ENCODE results near the gene LAMA2. TPM values are rescaled to one million over a fixed set of nuclear protein-coding genes. Genes with fewer than 3 reads are reported as not detected.
A peak's percentile ranks its signal among the peaks of the same experiment; 100 is the strongest.

Gene LAMA2
- total RNA-seq, 1 experiment from 2014 or later, result 3.3 TPM

DNA sequence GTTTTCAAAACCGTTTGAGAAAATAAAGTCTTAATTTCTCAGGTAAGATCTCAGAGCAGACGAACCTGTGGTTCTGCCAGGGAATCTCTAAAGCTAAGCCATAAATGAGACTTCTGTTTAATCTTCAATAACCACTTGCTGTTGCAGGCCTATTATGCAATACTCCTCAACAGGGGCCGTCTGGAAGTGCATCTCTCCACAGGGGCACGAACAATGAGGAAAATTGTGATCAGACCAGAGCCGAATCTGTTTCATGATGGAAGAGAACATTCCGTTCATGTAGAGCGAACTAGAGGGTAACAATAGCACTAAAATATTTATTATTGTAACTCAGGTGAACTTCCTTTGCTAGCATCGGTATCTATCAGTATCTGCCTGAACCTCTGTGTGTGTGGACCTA lies 603.4 kb downstream of the LAMA2 start:
- H3K27ac ChIP-seq, result no peak overlapping the region
- H3K27me3 ChIP-seq (replicated peaks), result no peaks in the 10 kb centered on the region
- no peaks in the 10 kb centered on the region for H3K9me3 ChIP-seq (replicated peaks)
- peaks cover 27% of the 10 kb centered on the region for H3K4me1 ChIP-seq (replicated peaks)
- no peaks in the 10 kb centered on the region for H3K36me3 ChIP-seq
- no peak overlapping the region for H3K4me3 ChIP-seq
- DNase-seq (ENCODE audit: low read depth in 1 of 2, low spot score in 2 of 2), result no peak

DNA sequence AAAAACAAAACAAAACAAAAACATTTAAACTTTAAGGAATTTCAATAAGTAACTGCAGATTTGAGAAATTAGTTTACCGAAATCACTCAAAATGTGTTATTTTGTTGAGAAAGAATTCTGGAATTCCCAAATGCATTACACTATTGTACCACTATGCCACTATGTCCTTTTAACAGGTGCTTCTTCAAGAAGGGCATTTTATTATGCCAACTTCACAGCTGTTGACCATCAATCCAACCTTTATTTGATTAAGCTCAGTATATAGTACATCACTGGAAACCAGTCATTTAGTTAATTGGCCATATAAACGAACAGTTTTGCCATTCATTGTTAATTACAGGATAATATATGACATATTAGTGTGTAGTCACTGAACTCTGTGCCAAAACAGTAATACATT lies 605.4 kb downstream of the LAMA2 start:
- Histone ChIP-seq H3K9me3 (replicated peaks) (no peaks in the 10 kb centered on the region), H3K27ac (no peak overlapping the region), H3K36me3 (no peaks in the 10 kb centered on the region), H3K27me3 (replicated peaks) (no peaks in the 10 kb centered on the region), H3K4me3 (no peak overlapping the region), H3K4me1 (replicated peaks) (peaks cover 37% of the 10 kb centered on the region)
- no peak for DNase-seq (ENCODE audit: low read depth in 1 of 2, low spot score in 2 of 2)

DNA sequence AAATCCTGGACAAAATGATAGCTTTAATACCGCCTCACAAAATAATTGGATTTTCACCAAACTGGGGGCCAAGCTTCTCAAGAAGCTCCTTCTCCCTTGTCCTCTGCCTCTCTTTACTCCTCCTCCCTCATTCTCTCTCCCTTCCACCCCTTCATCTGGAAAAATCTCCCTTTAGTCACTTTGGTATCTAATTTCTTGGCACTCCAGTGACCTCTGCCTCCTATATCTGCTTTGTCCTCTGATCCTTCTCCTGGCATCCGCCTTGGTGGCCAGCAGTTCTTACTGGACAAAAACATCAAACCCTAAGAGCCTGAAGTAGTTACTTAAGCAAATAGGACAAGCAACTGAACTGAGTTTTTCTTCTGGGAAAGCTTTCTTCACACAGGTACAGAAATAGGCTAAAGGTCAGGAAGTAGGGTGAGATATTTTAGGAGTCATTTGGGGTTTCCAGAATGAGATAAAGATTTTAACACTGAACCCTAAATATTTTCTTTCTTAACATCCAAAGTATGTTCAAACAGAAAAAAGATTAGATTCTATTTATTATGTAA lies 606.4 kb downstream of the LAMA2 start:
- H3K27ac ChIP-seq, result peak overlapping the region; percentile 100
- no peaks in the 10 kb centered on the region for H3K9me3 ChIP-seq (replicated peaks)
- H3K4me1 ChIP-seq (replicated peaks), result peaks cover 45% of the 10 kb centered on the region
- H3K27me3 ChIP-seq (replicated peaks), result no peaks in the 10 kb centered on the region
- no peaks in the 10 kb centered on the region for H3K36me3 ChIP-seq
- no peak overlapping the region for H3K4me3 ChIP-seq
- DNase-seq (ENCODE audit: low read depth in 1 of 2, low spot score in 2 of 2), result no peak

DNA sequence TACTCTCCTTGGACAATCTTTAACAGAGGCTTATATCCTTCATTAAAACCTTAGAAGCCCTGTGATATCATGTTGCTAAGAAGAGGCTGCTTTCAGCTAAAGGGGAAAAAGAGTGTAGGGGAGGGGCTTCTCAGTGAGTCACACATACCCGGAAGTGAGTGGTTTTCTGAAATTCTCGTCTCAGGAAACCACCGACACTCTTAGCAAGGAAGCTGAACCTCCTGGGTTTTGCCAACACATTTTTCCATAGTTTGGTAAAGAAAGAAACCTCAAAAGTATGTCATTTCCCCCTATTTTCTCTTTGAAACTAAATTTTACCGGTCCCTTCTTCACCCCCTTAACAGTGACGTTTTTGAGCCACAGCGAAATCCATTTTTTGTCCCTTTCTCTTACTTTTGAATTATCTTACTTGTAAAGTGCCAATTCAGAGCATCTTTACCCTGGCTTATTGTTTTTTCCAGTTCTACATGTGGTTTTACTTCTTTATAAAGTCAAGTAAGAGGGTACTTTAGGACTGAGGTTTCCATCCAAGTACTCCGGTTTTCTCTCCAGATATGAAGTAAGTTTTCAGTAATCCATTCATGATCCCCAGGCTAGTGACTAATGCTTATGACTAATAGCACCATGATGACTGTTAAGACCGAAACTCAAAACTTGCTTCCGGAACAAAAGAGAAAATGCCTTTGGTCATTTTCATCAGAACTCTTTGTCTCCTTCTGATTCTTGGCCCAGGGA lies 607.8 kb downstream of the LAMA2 start:
- peak overlapping the region; percentile 100 for H3K27ac ChIP-seq
- H3K4me1 ChIP-seq (replicated peaks), result peaks cover 45% of the 10 kb centered on the region
- H3K4me3 ChIP-seq, result peak overlapping the region; percentile 30

DNA sequence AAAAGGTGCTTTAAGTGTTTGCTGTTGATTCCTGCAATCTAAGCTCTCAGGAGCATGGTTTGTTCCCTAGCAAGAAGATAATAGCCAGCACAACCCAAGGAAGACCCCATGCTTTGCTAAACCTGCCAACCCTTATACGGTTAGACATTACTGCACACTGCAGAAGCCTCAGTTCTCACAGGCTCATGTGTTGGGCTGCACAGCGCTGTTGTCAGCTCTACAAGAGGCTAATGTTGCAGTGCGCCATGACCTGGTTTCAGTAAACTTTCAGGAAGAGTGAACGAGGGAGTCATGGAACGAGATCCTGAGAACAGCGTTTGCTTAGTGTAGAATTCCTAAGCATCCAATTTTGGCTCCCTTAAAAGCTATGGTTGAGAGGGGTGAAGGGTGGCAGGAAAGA lies 608.5 kb downstream of the LAMA2 start:
- no peaks in the 10 kb centered on the region for H3K36me3 ChIP-seq
- DNase-seq (ENCODE audit: low read depth in 1 of 2, low spot score in 2 of 2), result no peak
- no peak overlapping the region for H3K4me3 ChIP-seq

More for the DNA sequence above, 607.8 kb downstream of the LAMA2 start:
- Histone ChIP-seq H3K27me3 (replicated peaks) (no peaks in the 10 kb centered on the region), H3K9me3 (replicated peaks) (no peaks in the 10 kb centered on the region), H3K36me3 (no peaks in the 10 kb centered on the region)
- DNase-seq (ENCODE audit: low read depth in 1 of 2, low spot score in 2 of 2), result peak; percentile 85 to 96

DNA sequence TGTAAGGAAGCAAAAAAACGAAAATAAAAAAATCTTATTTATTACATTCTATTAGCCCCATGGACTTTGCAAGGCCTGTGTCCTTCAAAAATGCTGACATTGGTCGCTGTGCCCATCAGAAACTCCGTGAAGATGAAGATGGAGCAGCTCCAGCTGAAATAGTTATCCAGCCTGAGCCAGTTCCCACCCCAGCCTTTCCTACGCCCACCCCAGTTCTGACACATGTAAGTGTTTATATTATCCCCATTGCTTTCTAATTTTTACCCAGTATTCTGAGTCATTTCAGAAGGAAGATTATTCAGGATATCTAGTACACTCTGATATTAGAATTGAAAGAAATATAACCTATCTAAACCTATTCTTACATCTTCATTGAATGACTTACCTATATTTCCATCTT lies 609.3 kb downstream of the LAMA2 start:
- H3K4me1 ChIP-seq (replicated peaks), result peaks cover 45% of the 10 kb centered on the region
- no peak overlapping the region for H3K4me3 ChIP-seq
- no peaks in the 10 kb centered on the region for H3K36me3 ChIP-seq
- DNase-seq (ENCODE audit: low read depth in 1 of 2, low spot score in 2 of 2), result no peak
- H3K27ac ChIP-seq, result peak overlapping the region; percentile 100
- no peaks in the 10 kb centered on the region for H3K9me3 ChIP-seq (replicated peaks)
- H3K27me3 ChIP-seq (replicated peaks), result no peaks in the 10 kb centered on the region

More for the DNA sequence above, 608.5 kb downstream of the LAMA2 start:
- no peaks in the 10 kb centered on the region for H3K9me3 ChIP-seq (replicated peaks)
- no peaks in the 10 kb centered on the region for H3K27me3 ChIP-seq (replicated peaks)
- H3K4me1 ChIP-seq (replicated peaks), result peaks cover 45% of the 10 kb centered on the region
- H3K27ac ChIP-seq, result peak overlapping the region; percentile 100

DNA sequence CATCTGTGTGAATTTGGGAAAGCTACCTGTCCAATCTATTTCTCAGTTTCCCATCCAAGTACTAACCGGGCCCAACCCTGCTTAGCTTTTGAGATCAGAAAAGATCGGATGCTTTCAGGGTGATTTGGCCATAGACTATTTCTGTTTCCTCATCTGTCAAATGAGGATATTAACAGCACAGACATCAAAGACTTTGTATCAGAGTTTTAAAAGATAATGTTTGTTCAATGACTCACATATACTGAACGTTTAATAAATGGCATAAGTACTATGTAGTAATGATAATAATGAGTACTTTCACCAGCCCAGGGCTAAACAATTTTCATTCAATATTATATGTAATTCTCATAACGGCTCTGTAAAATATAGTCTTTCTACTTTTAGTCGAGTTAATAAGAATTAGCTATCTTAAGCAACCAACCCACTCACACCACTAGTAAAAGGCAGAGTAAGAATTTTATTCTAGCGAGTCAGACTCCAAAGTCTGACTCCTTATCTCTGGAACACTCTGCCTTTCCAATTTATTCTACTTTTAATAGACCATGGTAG lies 610.5 kb downstream of the LAMA2 start:
- Histone ChIP-seq H3K27ac (no peak overlapping the region; the same call in 1 of the 2 replicates), H3K27me3 (replicated peaks) (no peaks in the 10 kb centered on the region), H3K4me3 (no peak overlapping the region), H3K4me1 (replicated peaks) (peaks cover 55% of the 10 kb centered on the region), H3K36me3 (no peaks in the 10 kb centered on the region), H3K9me3 (replicated peaks) (no peaks in the 10 kb centered on the region)
- peak in 1 of 2 experiments; percentile 42 for DNase-seq (ENCODE audit: low read depth in 1 of 2, low spot score in 2 of 2)

DNA sequence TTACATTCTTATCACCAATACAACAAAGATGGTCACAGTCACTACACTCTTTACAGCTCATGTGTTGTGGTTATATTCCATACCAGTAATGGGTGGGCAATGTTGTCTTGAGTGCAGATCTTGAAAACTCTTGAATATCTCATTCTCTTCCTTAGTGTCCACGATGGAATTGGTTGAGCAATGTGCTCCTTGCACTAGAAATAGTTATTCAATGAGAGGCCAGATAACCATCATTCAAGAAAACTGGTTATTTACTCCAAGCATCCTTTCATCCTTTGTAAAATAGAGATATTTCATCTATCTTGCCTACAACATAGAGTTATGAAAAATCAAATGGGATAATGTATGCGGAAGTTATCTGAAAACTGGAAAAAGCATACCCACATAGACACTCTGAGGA lies 611.2 kb downstream of the LAMA2 start:
- H3K27ac ChIP-seq, result no peak overlapping the region
- H3K27me3 ChIP-seq (replicated peaks), result no peaks in the 10 kb centered on the region
- peaks cover 56% of the 10 kb centered on the region for H3K4me1 ChIP-seq (replicated peaks)
- no peaks in the 10 kb centered on the region for H3K36me3 ChIP-seq
- H3K9me3 ChIP-seq (replicated peaks), result no peaks in the 10 kb centered on the region
- no peak for DNase-seq (ENCODE audit: low read depth in 1 of 2, low spot score in 2 of 2)
- H3K4me3 ChIP-seq, result no peak overlapping the region

DNA sequence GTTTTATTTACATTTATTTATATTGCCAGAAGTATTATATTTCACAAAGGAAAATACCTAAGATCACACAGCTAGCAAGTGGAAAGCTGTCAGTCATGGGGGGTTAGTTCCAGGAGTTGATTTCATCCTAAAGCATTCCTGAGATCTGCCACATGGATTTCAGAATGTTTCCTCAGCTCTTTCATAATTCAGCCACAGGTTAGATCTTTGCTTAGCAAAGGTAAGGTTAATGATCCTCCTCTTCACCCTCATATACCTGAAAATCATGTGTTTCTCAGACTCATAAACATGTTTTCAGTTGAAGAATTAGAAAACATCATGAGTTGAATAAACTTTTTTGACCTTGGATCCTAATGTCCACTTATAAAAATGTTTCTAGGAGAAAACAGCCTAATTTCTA lies 611.6 kb downstream of the LAMA2 start:
- DNase-seq (ENCODE audit: low read depth in 1 of 2, low spot score in 2 of 2), result no peak
- Histone ChIP-seq H3K9me3 (replicated peaks) (no peaks in the 10 kb centered on the region), H3K4me3 (no peak overlapping the region), H3K4me1 (replicated peaks) (peaks cover 55% of the 10 kb centered on the region), H3K27me3 (replicated peaks) (no peaks in the 10 kb centered on the region), H3K36me3 (no peaks in the 10 kb centered on the region), H3K27ac (no peak overlapping the region)

DNA sequence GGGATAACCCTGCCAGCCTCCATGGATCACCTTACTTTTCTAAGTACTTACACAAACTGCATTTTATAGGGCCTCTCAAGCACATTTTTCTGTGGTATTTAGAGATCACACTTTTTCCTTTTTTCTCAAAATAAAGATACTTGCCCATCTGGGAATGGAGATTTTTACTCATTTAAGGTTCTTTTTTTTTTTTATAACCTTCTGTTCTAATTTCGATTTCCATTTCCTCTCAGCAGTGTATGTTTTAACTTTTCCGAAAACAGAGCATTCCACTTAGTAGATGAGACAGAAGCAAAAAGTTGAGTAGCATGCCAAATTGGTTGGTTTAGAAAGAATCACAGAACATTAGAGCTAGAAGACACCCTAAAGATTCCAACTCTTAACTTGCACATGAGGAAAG lies 612.7 kb downstream of the LAMA2 start:
- H3K27me3 ChIP-seq (replicated peaks), result no peaks in the 10 kb centered on the region
- H3K4me1 ChIP-seq (replicated peaks), result peaks cover 57% of the 10 kb centered on the region

DNA sequence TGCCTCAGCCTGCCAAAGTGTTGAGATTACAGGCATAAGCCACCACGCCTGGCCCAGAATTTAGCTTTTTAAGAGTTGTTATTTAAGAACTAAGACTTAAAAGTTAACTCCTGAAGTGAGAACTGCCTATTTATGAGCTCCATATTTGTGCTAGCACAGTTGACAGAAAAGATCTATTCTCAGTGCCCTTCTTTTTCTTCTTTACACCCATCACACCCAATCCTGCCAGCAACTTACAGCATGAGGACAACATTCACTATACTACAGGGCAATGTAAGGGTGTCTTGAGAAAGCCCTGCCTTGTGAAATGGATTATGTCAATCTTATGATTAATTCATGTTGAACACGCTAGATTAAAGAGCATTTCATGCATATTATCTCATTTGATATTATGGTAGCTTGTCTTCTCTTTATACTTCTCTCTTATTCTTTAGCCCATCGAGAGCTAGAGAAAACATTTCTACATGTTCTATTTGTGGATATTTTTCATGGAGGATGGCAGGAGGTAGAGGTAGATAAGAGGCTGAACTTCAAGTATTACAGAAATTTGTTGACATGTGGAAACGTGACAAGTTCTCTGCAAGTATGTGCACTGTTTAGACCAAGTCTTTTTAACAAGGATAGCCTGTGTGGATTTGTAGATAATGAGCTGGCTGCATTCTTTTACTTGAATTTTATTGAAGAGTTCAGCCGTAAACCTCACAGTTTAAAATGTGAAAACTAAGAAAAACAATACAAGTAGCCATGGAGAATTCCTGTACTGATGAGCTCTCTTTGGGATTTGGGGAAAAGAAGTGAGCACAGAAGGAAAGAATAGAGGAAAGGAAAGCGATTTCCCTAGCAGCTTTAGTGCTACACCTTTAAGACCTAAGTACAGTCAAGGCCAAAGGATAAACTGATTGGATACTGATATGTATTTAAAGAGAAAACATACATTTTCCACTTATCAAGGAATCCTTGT lies 614.8 kb downstream of the LAMA2 start:
- H3K27me3 ChIP-seq (replicated peaks), result no peaks in the 10 kb centered on the region
- H3K4me1 ChIP-seq (replicated peaks), result peaks cover 53% of the 10 kb centered on the region
- no peaks in the 10 kb centered on the region for H3K9me3 ChIP-seq (replicated peaks)
- no peak overlapping the region for H3K27ac ChIP-seq
- H3K36me3 ChIP-seq, result no peaks in the 10 kb centered on the region
- no peak for DNase-seq (ENCODE audit: low read depth in 1 of 2, low spot score in 2 of 2)
- no peak overlapping the region for H3K4me3 ChIP-seq

More for the DNA sequence above, 612.7 kb downstream of the LAMA2 start:
- no peak for DNase-seq (ENCODE audit: low read depth in 1 of 2, low spot score in 2 of 2)
- H3K4me3 ChIP-seq, result no peak overlapping the region
- no peaks in the 10 kb centered on the region for H3K36me3 ChIP-seq
- no peak overlapping the region for H3K27ac ChIP-seq
- H3K9me3 ChIP-seq (replicated peaks), result no peaks in the 10 kb centered on the region

DNA sequence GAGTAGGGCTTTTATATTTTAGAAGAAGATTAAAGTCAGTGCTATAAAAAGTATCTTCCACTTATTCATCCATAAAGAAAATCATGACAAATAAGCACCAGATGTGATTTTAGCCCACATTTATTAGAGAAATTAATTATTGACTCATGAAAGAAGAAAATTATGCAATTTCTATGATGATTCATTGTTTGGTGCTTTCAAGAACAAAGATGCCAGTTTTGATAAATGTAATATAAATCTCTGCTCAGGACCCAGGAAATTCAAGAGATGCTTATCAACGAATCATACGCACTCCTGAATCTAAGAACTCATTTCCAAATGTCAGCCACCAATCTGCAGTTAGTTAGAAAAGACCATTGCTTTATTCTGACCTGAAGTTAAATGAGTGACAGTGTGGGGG lies 615.6 kb downstream of the LAMA2 start:
- no peak for DNase-seq (ENCODE audit: low read depth in 1 of 2, low spot score in 2 of 2)
- no peak overlapping the region for H3K4me3 ChIP-seq
- no peaks in the 10 kb centered on the region for H3K36me3 ChIP-seq
- no peak overlapping the region for H3K27ac ChIP-seq
- no peaks in the 10 kb centered on the region for H3K27me3 ChIP-seq (replicated peaks)
- H3K4me1 ChIP-seq (replicated peaks), result peaks cover 47% of the 10 kb centered on the region
- H3K9me3 ChIP-seq (replicated peaks), result no peaks in the 10 kb centered on the region

DNA sequence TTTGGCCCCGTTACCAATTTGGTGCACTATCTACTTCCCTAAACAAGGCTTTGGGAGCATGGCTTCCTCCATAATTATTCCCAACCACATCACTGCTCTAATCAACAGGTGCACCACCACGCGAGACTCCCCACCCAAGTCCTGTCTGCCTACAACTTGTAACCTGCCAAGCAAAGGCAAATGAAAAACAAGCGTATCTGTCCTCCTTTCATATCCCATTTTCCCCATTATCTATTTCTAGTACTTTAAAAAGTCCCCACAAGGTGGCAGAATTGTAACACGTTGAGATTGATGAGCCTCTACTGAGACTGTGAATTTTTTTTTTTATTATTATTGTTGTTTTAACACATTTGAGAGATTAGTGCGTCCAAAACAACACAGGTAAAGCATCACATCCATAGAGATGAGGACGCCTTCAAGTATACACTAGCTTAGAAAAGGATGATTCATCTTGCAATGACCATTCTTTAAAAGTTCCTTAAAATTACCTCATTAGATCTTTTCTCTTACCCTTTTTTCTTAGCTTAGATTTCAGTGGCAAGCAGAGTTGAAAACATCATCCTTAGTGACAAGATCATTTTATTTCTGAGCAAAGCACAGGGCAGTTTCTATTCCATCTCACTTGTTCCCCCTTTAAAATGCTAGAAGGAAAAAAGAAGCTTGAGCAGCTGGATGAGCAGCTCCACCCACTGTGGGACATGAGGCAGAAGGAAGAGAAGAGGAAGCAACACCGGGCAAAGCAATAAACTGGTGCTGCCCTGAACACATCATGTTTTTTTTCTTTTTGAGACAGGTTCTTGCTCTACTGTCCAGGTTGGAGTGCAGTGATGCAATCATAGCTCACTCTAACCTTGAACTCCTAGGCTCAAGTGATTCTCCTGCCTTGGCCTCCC lies 616.3 kb downstream of the LAMA2 start:
- peaks cover 41% of the 10 kb centered on the region for H3K4me1 ChIP-seq (replicated peaks)
- no peak overlapping the region for H3K4me3 ChIP-seq
- H3K27ac ChIP-seq, result no peak overlapping the region

More for the DNA sequence above, 616.3 kb downstream of the LAMA2 start:
- peak in 1 of 2 experiments; percentile 65 for DNase-seq (ENCODE audit: low read depth in 1 of 2, low spot score in 2 of 2)
- no peaks in the 10 kb centered on the region for H3K9me3 ChIP-seq (replicated peaks)
- H3K36me3 ChIP-seq, result no peaks in the 10 kb centered on the region
- no peaks in the 10 kb centered on the region for H3K27me3 ChIP-seq (replicated peaks)
